GM18867 (cell line): ENCODE results near the gene NAB1.
"Not testable (repeated sequence)": the region's sequence is repeated elsewhere in the genome, so short reads cannot be mapped to it uniquely, and the experiment has no call there.

ENCODE experiments used
- ATAC-seq: cut with Tn5 transposase; IDR thresholded peaks from one replicate; pipeline ENCODE4 v1.9.1; 2021; ENCODE audit warnings: mild to moderate bottlenecking, moderate library complexity; ENCODE audit not compliant: unreplicated experiment

Gene NAB1

GRCh38 chr2:190649035-190649797 lies at the start of gene NAB1:
NAB1 (plus strand) TSS chr2:190649083; CDS start chr2:190659177, 10,094 bp downstream.
- ATAC-seq = peak; percentile 61

GRCh38 chr2:190599546-190600220 lies 49.2 kb upstream of the NAB1 start:
- ATAC-seq = no peak

- ATAC-seq = no peak
Measured at GRCh38 chr2:190600293-190601103, 48.4 kb upstream of the NAB1 start.

- no peak for ATAC-seq
Measured at GRCh38 chr2:190603374-190603773, 45.5 kb upstream of the NAB1 start.

GRCh38 chr2:190607014-190607597 lies 41.8 kb upstream of the NAB1 start:
- no peak for ATAC-seq

- ATAC-seq = no peak
Measured at GRCh38 chr2:190607657-190608357, 41.1 kb upstream of the NAB1 start.

- ATAC-seq = not testable (repeated sequence)
Measured at GRCh38 chr2:190608863-190609262, 40.0 kb upstream of the NAB1 start.

GRCh38 chr2:190609397-190609796 lies 39.5 kb upstream of the NAB1 start:
- ATAC-seq = not testable (repeated sequence)

GRCh38 chr2:190610528-190610927 lies 38.4 kb upstream of the NAB1 start:
- ATAC-seq = not testable (repeated sequence)

- no peak for ATAC-seq
Measured at GRCh38 chr2:190615555-190616200, 33.2 kb upstream of the NAB1 start.

- no peak for ATAC-seq
Measured at GRCh38 chr2:190618030-190618429, 30.9 kb upstream of the NAB1 start.

- no peak for ATAC-seq
Measured at GRCh38 chr2:190625691-190626090, 23.2 kb upstream of the NAB1 start.

GRCh38 chr2:190626641-190627210 lies 22.2 kb upstream of the NAB1 start:
- no peak for ATAC-seq

- peak; percentile 75 for ATAC-seq
Measured at GRCh38 chr2:190627448-190628412, 21.2 kb upstream of the NAB1 start.

- ATAC-seq = no peak
Measured at GRCh38 chr2:190628591-190629319, 20.1 kb upstream of the NAB1 start.

- ATAC-seq = no peak
Measured at GRCh38 chr2:190634381-190634780, 14.5 kb upstream of the NAB1 start.

GRCh38 chr2:190635781-190636180 lies 13.1 kb upstream of the NAB1 start:
- no peak for ATAC-seq

GRCh38 chr2:190636361-190636760 lies 12.5 kb upstream of the NAB1 start:
- no peak for ATAC-seq
